Muscle layer of duodenum (tissue), 2 donors: Measurements from ENCODE around the gene WDSUB1.

Experiments used
- H3K27ac ChIP-seq: one replicate; pipeline ENCODE4 v1.7.0; 2013; ENCODE audit warnings: mild to moderate bottlenecking, low read length
- H3K27me3 ChIP-seq: one replicate; pipeline ENCODE4 v1.7.0; 2013; ENCODE audit warnings: low read depth, mild to moderate bottlenecking, control low read depth, low read length
- H3K36me3 ChIP-seq, 2 donors: one replicate each; pipeline ENCODE4 v1.7.0; 2013; ENCODE audit warnings: low read length in 2 of 2, control low read depth in 1 of 2, mild to moderate bottlenecking in 1 of 2; ENCODE audit not compliant: insufficient read depth in 2 of 2, control insufficient read depth in 1 of 2
- H3K4me1 ChIP-seq, 2 donors: one replicate each; pipeline ENCODE4 v1.7.0; 2013; ENCODE audit warnings: low read length in 2 of 2, mild to moderate bottlenecking in 2 of 2, control low read depth in 1 of 2, moderate library complexity in 1 of 2; ENCODE audit not compliant: insufficient read depth in 2 of 2, control insufficient read depth in 1 of 2
- H3K4me3 ChIP-seq, 2 donors: one replicate each; pipeline ENCODE4 v1.7.0; 2013; ENCODE audit warnings: low read length in 2 of 2, low read depth in 1 of 2, mild to moderate bottlenecking in 1 of 2
- H3K9me3 ChIP-seq, 2 donors: one replicate each; pipeline ENCODE4 v1.7.0; 2013; ENCODE audit warnings: low read length in 2 of 2, control low read depth in 1 of 2, mild to moderate bottlenecking in 1 of 2; ENCODE audit not compliant: control insufficient read depth in 1 of 2
- donor health status: healthy.

The WDSUB1 gene

DNA sequence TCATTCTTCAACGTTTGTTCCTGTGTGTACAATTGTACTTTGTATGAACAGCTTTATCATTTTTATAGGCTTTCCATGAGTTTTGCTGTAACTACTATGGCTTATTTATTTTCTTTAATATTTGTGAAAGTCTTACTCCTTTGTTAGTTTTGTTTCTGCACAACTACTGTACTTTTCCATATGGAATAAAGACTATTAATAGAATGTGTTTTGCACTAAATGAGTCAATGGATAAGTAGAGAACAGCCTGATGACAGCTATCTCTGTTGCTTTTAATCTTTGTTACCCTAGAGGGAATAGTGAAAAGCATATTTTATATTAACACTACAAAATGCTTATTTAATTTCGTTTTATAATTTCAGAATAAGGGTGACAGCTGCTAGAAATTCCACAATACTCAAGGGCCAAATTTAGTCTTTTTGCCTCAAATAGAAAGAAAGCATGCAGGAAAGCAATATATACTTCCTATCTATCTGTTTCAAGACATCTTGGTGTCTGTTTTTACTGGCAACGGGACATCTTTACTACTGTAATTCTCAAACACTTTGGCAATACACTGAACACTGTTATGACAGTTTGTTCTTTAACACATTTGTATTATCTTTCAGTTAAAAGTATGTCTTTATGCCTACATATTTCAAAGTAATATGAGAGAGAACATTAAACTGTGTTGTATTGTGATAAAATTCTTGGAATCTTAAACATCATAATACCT is 53.9 kb downstream of the WDSUB1 start:
- no peaks in the 10 kb centered on the region for H3K27me3 ChIP-seq
- H3K9me3 ChIP-seq = no peaks in the 10 kb centered on the region
- no peaks in the 10 kb centered on the region for H3K4me1 ChIP-seq
- no peak overlapping the region for H3K27ac ChIP-seq
- H3K36me3 ChIP-seq = peaks cover 42 to 55% of the 10 kb centered on the region in 2 donors
- no peak overlapping the region for H3K4me3 ChIP-seq

- H3K27ac ChIP-seq = no peak overlapping the region
- peaks cover 31 to 42% of the 10 kb centered on the region in 2 donors for H3K36me3 ChIP-seq
- H3K27me3 ChIP-seq = no peaks in the 10 kb centered on the region
- no peaks in the 10 kb centered on the region for H3K4me1 ChIP-seq
- H3K9me3 ChIP-seq = no peaks in the 10 kb centered on the region
- no peak overlapping the region for H3K4me3 ChIP-seq
These were observed 56.2 kb downstream of the WDSUB1 start for GRCh38 chr2:159230145-159230877.

GRCh38 chr2:159229476-159230144 is 56.9 kb downstream of the WDSUB1 start:
- Histone ChIP-seq H3K36me3 (peaks cover 28 to 38% of the 10 kb centered on the region in 2 donors), H3K27ac (no peak overlapping the region), H3K4me3 (no peak overlapping the region), H3K4me1 (no peaks in the 10 kb centered on the region), H3K9me3 (no peaks in the 10 kb centered on the region), H3K27me3 (no peaks in the 10 kb centered on the region)

DNA sequence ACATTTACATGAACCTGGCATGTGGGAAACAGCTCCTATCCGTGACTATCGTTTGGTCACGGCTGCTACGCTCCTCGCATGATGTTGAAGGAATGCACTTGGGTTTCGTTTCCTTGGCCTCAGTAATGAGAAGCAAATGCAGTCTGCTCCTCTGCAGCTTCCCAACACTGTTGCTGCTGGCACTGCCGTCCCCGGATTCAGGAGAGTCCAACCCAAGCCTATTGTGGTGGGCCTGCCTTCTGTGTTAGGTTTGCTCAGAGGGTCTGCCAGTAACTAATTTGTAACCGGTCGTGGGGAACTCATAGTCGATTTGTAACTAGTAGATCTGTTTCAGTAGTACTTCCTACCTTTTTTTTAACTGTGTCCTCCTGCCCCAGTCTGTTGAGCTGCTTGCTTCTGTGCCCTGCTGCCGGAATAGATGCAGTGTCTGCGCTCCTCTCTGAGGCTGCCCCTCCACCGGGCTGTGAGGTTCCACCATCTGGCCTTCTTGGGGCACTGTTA is 58.4 kb downstream of the WDSUB1 start:
- H3K9me3 ChIP-seq = no peaks in the 10 kb centered on the region
- no peak overlapping the region for H3K4me3 ChIP-seq
- H3K27ac ChIP-seq = no peak overlapping the region
- H3K4me1 ChIP-seq = no peaks in the 10 kb centered on the region
- peaks cover 34 to 44% of the 10 kb centered on the region in 2 donors for H3K36me3 ChIP-seq
- H3K27me3 ChIP-seq = no peaks in the 10 kb centered on the region

DNA sequence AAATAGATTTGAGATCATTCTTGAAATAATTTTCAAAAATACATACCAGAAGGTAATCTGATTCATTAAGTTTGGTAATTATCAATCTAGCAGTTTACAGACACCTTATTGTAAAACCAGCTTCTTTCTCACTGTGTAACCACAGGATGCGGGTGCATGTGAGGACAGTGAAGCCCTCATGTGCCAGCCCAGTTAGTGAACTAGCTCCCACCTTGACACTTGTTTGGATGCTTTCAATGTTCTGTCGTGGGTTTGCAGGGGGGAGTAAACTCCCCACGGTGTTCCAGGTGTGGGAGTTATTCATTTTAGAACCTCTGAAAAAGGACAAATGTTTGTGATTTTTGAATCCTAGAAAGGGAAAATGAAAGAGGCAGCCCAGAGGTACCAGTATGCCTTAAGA is 59.0 kb downstream of the WDSUB1 start:
- no peaks in the 10 kb centered on the region for H3K27me3 ChIP-seq

DNA sequence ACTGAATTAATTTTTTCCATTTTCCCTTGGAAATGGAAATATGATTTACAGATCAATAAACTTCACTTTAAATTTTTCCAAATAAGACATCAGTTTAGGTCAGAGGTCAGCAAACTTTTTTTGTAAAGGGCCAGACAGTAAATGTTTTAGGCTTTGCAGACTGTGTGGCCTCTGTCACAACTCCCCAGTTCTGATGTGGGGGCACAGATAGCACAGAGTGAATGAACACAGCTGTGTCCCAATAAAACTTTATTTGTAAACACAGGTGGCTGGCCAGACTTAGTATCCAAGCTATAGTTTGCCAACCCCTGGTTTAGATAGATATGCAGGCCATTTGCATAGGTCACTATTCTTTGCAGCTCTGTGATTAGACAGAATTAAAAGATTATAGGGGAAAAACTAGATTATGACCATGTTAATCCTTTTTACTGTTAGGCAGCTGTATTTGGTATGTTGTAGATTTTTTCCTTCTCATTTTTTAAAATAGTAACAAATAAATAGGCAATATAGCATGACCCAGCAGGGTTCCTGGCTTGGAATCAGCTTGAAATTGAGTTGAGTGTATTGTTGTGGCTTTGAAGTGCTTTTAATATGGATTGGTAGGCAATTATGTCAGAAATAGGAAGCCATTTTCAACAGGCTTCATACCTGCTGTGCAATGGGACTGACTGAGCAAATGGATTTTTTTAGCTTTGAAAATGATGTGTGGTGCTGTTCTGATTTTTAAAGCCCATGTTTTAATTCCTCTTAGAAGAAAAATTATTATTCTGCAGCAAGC is 59.7 kb downstream of the WDSUB1 start:
- peaks cover 32 to 44% of the 10 kb centered on the region in 2 donors for H3K36me3 ChIP-seq
- no peaks in the 10 kb centered on the region for H3K9me3 ChIP-seq
- no peak overlapping the region for H3K27ac ChIP-seq
- H3K4me1 ChIP-seq = no peaks in the 10 kb centered on the region
- H3K4me3 ChIP-seq = no peak overlapping the region
- no peaks in the 10 kb centered on the region for H3K27me3 ChIP-seq

More for the DNA sequence above, 59.0 kb downstream of the WDSUB1 start:
- Histone ChIP-seq H3K4me1 (no peaks in the 10 kb centered on the region), H3K9me3 (no peaks in the 10 kb centered on the region), H3K27ac (no peak overlapping the region), H3K4me3 (no peak overlapping the region), H3K36me3 (peaks cover 34 to 44% of the 10 kb centered on the region in 2 donors)

GRCh38 chr2:159226059-159226461 is 60.4 kb downstream of the WDSUB1 start:
- H3K4me1 ChIP-seq = no peaks in the 10 kb centered on the region

GRCh38 chr2:159225025-159226016 is 61.2 kb downstream of the WDSUB1 start:
- peaks cover 28 to 39% of the 10 kb centered on the region in 2 donors for H3K36me3 ChIP-seq
- no peaks in the 10 kb centered on the region for H3K9me3 ChIP-seq
- no peaks in the 10 kb centered on the region for H3K4me1 ChIP-seq
- H3K27me3 ChIP-seq = no peaks in the 10 kb centered on the region
- H3K4me3 ChIP-seq = no peak overlapping the region
- H3K27ac ChIP-seq = no peak overlapping the region

More at GRCh38 chr2:159226059-159226461, 60.4 kb downstream of the WDSUB1 start:
- Histone ChIP-seq H3K27me3 (no peaks in the 10 kb centered on the region), H3K36me3 (peaks cover 28 to 44% of the 10 kb centered on the region in 2 donors), H3K4me3 (no peak overlapping the region), H3K9me3 (no peaks in the 10 kb centered on the region), H3K27ac (no peak overlapping the region)

GRCh38 chr2:159224061-159224813 is 62.3 kb downstream of the WDSUB1 start:
- peaks cover 27 to 36% of the 10 kb centered on the region in 2 donors for H3K36me3 ChIP-seq
- no peaks in the 10 kb centered on the region for H3K9me3 ChIP-seq
- H3K27ac ChIP-seq = no peak overlapping the region
- no peaks in the 10 kb centered on the region for H3K27me3 ChIP-seq
- H3K4me3 ChIP-seq = no peak overlapping the region
- no peaks in the 10 kb centered on the region for H3K4me1 ChIP-seq
